ENCODE data around the gene ESCO1.

The ESCO1 gene

DNA sequence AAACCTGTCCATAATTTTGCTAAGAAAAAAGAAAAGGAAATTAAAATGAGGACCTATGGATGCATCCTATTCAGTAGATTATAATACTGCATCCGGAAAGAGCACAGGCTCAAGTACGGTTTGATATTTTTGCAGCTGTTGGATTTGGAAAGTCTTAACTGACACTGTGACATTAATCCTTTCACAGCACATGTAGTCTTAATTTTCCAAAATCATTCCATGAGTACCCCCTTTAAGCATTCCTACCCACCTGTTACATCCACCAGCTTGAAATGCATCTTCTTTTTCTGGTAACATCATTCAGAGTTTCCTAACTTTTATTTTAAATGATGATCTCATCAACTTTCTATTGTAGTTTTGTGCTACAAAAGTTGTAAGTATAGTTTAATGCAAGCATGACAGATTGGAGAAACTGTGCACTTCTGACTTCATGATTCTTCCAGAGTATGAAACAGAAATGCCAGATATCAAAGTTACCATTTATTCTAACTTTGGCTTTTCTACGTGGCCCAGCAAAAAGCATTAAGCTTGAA lies 113.5 kb downstream of the ESCO1 start:
- no peak for DNase-seq

DNA sequence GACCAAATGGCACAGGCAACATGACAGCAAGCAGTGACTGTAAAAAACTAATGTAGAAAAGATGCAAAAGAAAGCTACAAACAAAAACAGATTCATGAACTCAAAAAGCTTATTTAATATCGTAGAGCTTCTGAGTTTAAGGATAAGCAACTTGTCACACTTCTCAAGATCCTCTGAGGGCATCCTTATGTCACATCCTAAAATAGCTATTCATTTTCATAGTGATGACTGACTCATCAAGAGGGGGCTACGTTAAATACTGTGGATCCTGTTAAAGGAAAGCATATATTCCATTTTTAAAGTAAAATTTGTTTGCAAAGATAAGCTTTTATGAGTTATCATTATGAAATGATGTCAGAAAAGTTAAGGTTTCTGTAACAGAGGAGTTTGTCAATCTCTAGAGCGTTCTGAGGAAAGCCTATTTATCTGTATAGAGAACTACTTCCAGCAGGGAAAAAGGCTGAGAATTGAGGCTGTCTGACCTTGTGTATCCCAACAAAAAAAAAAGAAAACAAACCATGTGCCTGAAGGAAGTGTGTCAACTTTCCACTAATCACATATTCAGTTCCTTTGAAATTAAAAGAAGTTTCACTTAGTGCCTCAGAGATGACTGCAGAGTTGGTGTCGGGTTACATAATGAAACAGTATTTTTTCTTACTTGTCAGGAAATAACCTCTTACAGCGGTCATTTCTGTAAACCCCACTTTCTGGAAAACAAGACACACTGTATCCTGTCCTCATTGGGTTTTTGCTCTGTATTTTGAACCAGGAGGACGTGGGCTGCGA lies 115.5 kb downstream of the ESCO1 start:
- DNase-seq, result peak; percentile 44 to 62

DNA sequence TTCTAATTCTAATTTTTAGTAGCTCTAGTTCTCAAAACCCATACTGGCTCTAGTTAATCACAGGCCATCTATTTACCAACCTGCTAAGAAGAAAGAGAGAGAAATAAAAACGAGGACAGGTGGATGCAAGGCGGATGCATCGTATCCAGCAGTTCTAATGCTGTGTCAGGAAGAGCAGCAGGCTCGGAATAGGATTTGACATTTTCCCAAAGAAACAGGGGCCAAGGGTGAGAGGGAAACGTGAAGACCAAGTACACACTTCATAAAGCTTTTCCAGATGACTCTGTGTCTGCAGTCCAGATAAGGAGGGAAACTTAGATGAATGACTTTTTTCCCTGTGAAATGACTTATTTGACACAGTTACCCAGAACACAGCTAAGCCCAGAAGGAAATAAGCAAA lies 117.5 kb downstream of the ESCO1 start:
- DNase-seq, result no peak

DNA sequence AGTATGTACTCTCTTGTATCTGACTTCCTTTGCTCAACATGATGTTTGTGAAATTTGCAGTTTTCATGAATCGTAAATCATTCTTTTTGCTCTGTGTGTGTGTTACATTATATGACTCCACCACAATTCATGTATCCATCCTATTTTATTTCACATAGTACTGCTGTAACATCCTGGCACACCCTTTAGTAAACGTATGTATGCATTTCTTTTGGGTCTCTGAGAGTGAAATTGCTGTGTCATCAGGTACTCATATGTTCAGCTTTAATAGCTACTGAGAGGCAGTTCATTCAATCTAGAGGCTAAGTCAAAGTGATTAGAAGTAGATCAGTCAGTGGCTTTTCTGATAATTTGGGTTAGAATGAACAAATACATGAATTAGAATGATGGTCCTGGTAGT lies 118.8 kb downstream of the ESCO1 start:
- DNase-seq, result no peak

DNA sequence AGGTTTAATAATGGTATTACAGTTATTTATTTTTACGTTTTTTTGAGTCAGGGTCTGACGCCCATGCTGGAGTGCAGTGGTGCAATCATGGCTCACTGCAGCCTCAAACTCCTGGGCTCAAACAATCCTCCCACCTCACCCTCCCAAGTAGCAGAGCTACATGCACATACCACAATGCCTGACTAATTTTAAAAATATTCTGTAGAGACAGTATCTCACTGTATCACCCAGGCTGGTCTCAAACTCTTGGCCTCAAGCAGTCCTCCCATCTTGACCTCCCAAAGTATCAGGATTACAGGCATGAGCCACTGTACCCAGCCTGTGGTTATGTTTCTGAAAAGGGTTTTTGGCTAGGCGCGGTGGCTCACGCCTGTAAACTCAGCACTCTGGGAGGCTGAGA lies 120.8 kb downstream of the ESCO1 start:
- DNase-seq, result no peak
